Thyroid gland (tissue), 4 donors: ENCODE data around the gene SZT2.

Source experiments
- CTCF ChIP-seq, 6 experiments: fragments of 200-600 bp in 3 of 6; fragments of 450-650 bp in 3 of 6; sonication (generic) in 3 of 6; IDR thresholded peaks; one replicate each; pipeline ENCODE4 v1.5.1; 2016 to 2019; ENCODE audit warnings: antibody characterized with exemption in 6 of 6, mild to moderate bottlenecking in 2 of 6, inconsistent platforms in 1 of 6, moderate library complexity in 1 of 6
- POLR2A ChIP-seq, 2 donors: fragments of 450-650 bp; IDR thresholded peaks; one replicate each; pipeline ENCODE4 v1.6.1; 2017; ENCODE audit warnings: antibody characterized with exemption in 2 of 2, mild to moderate bottlenecking in 2 of 2, moderate library complexity in 1 of 2

- TF ChIP-seq CTCF (IDR thresholded peaks at IDR 0.05): no peak
- no peak for TF ChIP-seq POLR2A (IDR thresholded peaks at IDR 0.05)
Observed at GRCh38 chr1:43492826-43493225, 103.1 kb downstream of the SZT2 start.
